ENCODE results near the gene STPG3.

- TF ChIP-seq CTCF (optimal IDR thresholded peaks at IDR 0.05 in 1 of 3, IDR thresholded peaks at IDR 0.05 in 1 of 3, conservative IDR thresholded peaks at IDR 0.05 in 1 of 3; ENCODE audit: extremely low read depth in 1 of 3, insufficient read depth in 2 of 3, low read length in 3 of 3), result peak in 2 of 3 experiments; percentile 39 to 77
- no peak for TF ChIP-seq EZH2 (IDR thresholded peaks at IDR 0.05; ENCODE audit: low read length)
Measured at GRCh38 chr9:137295238-137295811, 44.2 kb downstream of the STPG3 start.
